Osteocyte (in vitro differentiated cells): ENCODE measurements around the gene AMPD3. TPM values are rescaled to one million over a fixed set of nuclear protein-coding genes. Genes with fewer than 3 reads are reported as not detected.

Experiments
- DNase-seq: peaks from one replicate; pipeline ENCODE4 v3.0.0; 2021; ENCODE audit warnings: mixed read lengths; ENCODE audit not compliant: unreplicated experiment; ENCODE audit errors: extremely low spot score
- H3K27ac Mint-ChIP-seq: one replicate; pipeline ENCODE4 v1.8.0; 2021; ENCODE audit warnings: mild to moderate bottlenecking, mixed read lengths; ENCODE audit not compliant: unreplicated experiment
- H3K27me3 Mint-ChIP-seq: one replicate; pipeline ENCODE4 v1.8.0; 2021; ENCODE audit warnings: mixed read lengths; ENCODE audit not compliant: unreplicated experiment
- H3K36me3 Mint-ChIP-seq: one replicate; pipeline ENCODE4 v1.8.0; 2021; ENCODE audit warnings: mixed read lengths; ENCODE audit not compliant: unreplicated experiment
- H3K4me1 Mint-ChIP-seq: one replicate; pipeline ENCODE4 v1.8.0; 2021; ENCODE audit warnings: mixed read lengths; ENCODE audit not compliant: unreplicated experiment
- H3K4me3 Mint-ChIP-seq: one replicate; pipeline ENCODE4 v1.8.0; 2021; ENCODE audit warnings: mild to moderate bottlenecking, moderate library complexity, mixed read lengths; ENCODE audit not compliant: unreplicated experiment
- H3K9me3 Mint-ChIP-seq: one replicate; pipeline ENCODE4 v1.8.0; 2021; ENCODE audit warnings: mixed read lengths; ENCODE audit not compliant: unreplicated experiment
- total RNA-seq: library from RNA; stranded (reverse); gene quantifications from 2 replicates; pipeline ENCODE4 v1.2.1, GENCODE V29; 2021
- TF ChIP-seq, protein P1 (sequence below): fragments of 200-600 bp; sonication (generic); IDR thresholded peaks from 2 replicates; pipeline ENCODE4 v1.5.0; 2021; ENCODE audit warnings: antibody characterized with exemption, mild to moderate bottlenecking, moderate library complexity

AMPD3 gene
- total RNA-seq, 1 donor from 2014 or later: 5.3 TPM

DNA sequence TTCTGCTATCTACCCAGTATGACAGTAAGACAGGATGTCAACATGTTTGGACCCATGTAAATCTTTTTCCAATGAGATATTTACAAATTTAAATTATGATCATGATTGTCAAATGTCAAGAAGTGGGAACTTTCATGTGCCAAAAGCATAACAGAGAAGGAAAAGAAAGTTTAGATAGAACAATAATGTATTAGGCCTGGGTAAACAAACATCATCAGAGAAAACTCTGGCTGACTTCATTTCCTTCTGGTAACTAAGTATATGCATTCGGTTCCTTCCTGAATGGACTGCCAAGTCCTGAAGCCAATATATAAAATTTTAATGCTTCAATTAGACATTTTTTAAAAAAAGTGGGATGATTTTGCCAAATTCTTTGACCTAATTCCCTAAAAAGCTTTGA, 69.4 kb downstream of the AMPD3 start:
- no peaks in the 10 kb centered on the region for H3K9me3 Mint-ChIP-seq
- no peak overlapping the region for H3K4me3 Mint-ChIP-seq
- peaks cover 30% of the 10 kb centered on the region for H3K36me3 Mint-ChIP-seq
- H3K27me3 Mint-ChIP-seq: no peaks in the 10 kb centered on the region
- TF ChIP-seq, protein P1, sequence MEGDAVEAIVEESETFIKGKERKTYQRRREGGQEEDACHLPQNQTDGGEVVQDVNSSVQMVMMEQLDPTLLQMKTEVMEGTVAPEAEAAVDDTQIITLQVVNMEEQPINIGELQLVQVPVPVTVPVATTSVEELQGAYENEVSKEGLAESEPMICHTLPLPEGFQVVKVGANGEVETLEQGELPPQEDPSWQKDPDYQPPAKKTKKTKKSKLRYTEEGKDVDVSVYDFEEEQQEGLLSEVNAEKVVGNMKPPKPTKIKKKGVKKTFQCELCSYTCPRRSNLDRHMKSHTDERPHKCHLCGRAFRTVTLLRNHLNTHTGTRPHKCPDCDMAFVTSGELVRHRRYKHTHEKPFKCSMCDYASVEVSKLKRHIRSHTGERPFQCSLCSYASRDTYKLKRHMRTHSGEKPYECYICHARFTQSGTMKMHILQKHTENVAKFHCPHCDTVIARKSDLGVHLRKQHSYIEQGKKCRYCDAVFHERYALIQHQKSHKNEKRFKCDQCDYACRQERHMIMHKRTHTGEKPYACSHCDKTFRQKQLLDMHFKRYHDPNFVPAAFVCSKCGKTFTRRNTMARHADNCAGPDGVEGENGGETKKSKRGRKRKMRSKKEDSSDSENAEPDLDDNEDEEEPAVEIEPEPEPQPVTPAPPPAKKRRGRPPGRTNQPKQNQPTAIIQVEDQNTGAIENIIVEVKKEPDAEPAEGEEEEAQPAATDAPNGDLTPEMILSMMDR: no peak
- no peak for DNase-seq
- peaks cover 38% of the 10 kb centered on the region for H3K4me1 Mint-ChIP-seq
- no peak overlapping the region for H3K27ac Mint-ChIP-seq

DNA sequence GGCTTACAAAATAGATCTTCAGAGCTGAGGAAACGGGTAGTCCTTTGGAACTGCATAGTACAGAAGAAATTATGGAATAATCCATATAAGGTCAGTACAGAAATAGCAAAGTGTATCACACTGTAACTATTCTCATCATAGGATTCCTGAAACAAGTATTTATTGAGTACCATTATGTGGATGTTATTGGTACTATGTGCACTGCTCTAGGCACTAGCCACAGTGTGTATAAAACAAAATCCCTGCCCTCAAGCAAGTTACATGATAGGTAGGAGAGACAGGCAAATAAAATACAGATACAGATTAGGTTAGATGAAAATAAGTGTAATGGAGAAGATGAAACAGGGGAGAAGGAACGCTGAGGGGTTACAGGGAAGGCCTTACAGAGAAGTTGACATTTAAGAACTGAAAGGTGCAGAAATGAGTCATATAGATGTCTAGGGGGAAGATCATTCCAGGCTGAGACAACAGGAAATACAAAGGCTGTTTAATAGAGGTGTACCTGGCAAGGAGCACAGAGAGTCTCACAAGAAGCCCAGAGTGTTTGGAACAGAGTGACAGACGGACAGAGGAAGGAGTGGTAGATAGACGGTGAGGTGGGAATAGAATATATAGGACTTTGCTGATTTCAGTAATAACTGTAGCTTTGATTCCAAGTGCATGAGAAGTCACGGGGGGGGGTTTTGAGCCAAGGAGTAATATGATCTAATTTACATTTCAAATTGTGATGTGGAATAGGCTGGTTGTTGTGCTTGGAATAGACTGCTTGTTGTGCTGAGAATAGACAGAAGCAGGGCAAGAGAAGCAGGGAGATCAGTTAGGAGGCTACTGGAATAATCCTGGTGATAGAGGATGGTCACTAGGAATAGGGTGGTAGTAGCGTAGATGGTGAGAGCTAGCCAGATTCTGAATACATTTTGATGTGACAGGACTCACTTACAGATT, 72.2 kb downstream of the AMPD3 start:
- TF ChIP-seq, protein P1: no peak
- Mint-ChIP-seq H3K4me3 (no peak overlapping the region), H3K36me3 (peaks cover 35% of the 10 kb centered on the region), H3K27me3 (no peaks in the 10 kb centered on the region), H3K27ac (peak overlapping the region; percentile 89), H3K4me1 (peaks cover 50% of the 10 kb centered on the region), H3K9me3 (no peaks in the 10 kb centered on the region)
- DNase-seq: no peak

DNA sequence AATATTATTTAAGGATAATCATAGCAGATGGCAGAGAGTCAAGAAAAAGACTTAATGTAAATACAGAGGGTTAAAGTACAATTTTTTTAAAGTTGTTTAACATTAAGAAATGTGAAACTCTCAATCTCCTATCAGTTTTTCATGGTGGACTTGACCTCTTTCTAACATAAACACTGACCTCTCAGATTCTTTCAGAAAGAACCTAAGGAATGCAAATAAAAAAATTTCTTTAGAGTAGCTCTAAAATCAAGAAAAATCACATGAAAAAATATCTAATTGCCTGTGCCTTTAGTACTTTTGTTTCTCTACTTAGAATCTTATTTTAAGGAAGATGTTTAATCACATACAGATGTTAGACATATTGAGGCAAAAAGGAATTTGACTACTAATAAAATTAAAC, 73.1 kb downstream of the AMPD3 start:
- peaks cover 49% of the 10 kb centered on the region for H3K4me1 Mint-ChIP-seq

DNA sequence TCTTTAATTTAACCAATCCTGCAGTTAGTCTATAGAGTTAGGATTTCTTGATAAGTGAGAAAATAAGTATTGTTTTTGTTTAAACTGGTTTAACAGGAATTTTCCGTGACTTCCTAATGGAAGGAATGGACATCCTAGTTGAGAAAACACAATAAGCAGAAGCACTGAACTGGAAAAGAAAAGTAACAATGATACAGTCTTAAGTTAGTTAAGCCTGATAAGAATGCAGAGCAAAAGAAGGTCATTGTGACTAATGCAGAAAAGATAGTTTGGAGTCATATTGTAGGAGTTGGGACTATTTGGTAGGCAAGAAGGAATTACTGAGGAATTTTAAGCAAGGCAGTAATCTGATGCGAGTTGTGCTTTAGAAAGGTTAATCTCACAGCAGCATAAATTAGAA, 74.2 kb downstream of the AMPD3 start:
- TF ChIP-seq, protein P1: no peak
- Mint-ChIP-seq H3K36me3 (peaks cover 44% of the 10 kb centered on the region), H3K4me1 (peaks cover 49% of the 10 kb centered on the region), H3K9me3 (no peaks in the 10 kb centered on the region), H3K4me3 (no peak overlapping the region), H3K27me3 (no peaks in the 10 kb centered on the region), H3K27ac (peak overlapping the region; percentile 72)
- no peak for DNase-seq

More for the DNA sequence above, 73.1 kb downstream of the AMPD3 start:
- no peaks in the 10 kb centered on the region for H3K9me3 Mint-ChIP-seq
- peaks cover 43% of the 10 kb centered on the region for H3K36me3 Mint-ChIP-seq
- TF ChIP-seq, protein P1: no peak
- DNase-seq: no peak
- H3K27me3 Mint-ChIP-seq: no peaks in the 10 kb centered on the region
- peak overlapping the region; percentile 19 for H3K4me3 Mint-ChIP-seq
- H3K27ac Mint-ChIP-seq: peak overlapping the region; percentile 72

DNA sequence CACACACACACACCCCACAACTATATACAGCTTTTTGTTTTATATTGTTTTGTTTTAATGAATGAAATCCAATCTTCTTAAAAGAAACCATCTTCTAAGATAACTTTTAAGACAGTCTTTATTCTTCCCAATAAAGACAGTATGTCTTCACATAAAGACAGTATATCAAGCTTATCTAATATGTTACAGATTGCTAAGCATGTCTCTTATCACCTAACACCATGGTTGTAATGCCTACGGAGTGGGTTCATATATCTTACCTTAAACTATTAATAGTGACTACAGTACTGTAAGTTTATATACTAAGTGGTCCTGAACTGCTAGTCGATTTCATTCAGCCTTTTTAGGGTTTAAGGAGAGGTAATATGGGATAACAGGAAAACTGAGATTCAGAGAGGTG, 77.5 kb downstream of the AMPD3 start:
- Mint-ChIP-seq H3K9me3 (no peaks in the 10 kb centered on the region), H3K27me3 (no peaks in the 10 kb centered on the region), H3K27ac (no peak overlapping the region)

More for the DNA sequence above, 77.5 kb downstream of the AMPD3 start:
- Mint-ChIP-seq H3K36me3 (peaks cover 28% of the 10 kb centered on the region), H3K4me1 (peaks cover 51% of the 10 kb centered on the region), H3K4me3 (no peak overlapping the region)
- DNase-seq: no peak
- TF ChIP-seq, protein P1: no peak
